Right lung (tissue), 5 donors: Measurements from ENCODE around the gene UMAD1. TPM values are rescaled to one million over a fixed set of nuclear protein-coding genes. Genes with fewer than 3 reads are reported as not detected.

ENCODE experiments used
- DNase-seq, 2 donors: peaks; one replicate each; pipeline ENCODE4 v3.0.0-alpha.2; 2013
- polyA plus RNA-seq, 5 donors: library from polyadenylated mRNA; unstranded; fragments of 120-200 nt; gene quantifications; one replicate each; pipeline versions ENCODE4 v1.2.1 to v1.2.3, GENCODE V29; 2013; ENCODE audit warnings: inconsistent platforms in 1 of 5, low replicate concordance in 1 of 5; ENCODE audit not compliant: insufficient read length in 5 of 5, insufficient read depth in 1 of 5

The UMAD1 gene
- polyA plus RNA-seq, 5 donors = 13.7 to 16.5 (median 15.3) TPM

DNA sequence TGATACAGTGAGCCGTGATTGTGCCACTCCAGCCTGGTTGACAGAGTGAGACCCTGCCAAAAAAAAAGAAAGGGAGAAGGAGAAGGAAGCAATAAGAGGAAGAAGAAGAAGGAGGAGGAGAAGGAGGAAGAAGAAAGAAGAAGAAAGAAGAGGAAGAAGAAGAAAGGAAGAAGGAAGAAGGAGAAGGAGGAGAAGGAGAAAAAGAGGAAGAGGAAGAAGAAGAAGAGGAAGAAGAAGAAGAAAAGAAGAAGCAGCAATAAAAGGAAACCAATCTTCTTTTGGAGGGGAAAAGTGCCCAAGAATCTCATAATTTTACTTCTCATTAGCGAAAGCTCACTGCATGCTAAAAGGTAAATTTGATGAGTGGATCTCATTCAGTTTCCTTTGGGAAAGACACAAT is 242.3 kb downstream of the UMAD1 start:
- DNase-seq = no peak

DNA sequence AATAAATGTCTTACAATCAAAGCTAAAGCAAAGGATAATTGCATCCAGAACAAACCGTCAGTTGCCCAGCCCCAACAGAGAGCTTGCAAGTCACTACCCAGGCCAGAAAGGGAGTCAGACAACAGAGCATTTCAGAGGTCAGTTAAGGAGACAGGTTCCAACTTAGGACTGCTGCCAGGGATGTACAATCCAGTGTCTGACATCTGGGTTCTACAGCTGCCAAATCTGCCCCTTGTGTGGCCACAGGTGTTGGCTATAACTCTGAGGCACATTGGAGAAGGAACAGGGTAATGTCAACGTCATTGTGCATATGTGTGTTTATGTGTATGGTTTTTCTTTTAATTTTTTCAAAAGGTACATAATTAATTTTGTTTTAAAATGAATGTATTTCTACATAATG is 242.8 kb downstream of the UMAD1 start:
- no peak for DNase-seq

DNA sequence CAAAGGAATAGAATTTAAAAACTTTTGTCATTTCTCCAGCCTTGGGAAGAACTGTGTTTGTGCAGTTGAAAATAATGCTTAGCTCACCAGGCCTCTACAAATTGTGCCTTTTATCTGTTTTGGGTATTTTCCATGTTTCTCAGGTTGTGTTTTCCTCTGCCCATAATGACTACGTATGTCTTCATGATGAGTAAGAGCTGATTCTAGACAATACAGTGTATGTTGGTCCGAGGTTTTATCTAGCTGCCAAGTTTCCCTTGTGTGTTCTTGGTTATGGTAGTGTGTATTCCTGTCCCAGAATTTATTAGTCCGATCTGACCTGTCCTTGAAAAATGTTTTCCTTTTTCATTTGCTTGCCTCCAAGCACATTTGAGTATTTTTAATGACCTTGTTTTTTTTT is 244.3 kb downstream of the UMAD1 start:
- no peak for DNase-seq

DNA sequence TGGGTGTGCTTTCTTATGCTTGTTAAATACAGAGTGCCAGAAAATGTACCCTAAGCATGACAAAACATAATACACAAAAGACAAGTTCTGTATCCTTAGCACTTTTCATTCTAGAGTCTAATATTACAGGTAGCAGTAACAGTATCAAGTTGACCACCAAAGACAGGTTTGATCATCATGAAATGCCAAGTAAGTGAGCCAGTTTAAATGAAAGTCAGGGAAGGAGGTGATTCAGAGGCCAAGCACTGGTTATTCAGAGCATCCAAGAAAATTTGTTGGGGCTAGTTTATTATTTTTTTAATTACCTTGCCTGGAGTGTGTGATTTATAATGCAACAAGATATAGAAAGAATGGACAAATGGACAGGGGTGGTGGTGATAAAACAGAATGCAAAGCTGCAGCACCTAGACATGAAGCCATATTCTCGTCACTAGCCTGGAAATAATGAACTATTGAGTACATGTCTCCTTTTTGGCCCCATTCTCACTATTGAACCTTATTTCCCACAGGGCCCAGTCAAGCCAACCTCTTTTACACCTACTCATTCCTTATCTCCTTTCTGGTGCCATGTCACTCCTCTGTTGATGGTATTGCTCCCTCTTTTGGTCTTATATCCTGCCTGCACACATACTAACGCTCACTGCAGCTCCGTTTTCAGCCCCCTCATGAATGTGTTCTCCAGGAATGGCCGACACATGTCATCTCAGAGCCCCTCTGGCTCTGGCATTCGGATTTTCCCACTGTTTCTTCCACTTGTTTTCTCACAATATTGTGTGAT is 249.4 kb downstream of the UMAD1 start:
- no peak for DNase-seq

DNA sequence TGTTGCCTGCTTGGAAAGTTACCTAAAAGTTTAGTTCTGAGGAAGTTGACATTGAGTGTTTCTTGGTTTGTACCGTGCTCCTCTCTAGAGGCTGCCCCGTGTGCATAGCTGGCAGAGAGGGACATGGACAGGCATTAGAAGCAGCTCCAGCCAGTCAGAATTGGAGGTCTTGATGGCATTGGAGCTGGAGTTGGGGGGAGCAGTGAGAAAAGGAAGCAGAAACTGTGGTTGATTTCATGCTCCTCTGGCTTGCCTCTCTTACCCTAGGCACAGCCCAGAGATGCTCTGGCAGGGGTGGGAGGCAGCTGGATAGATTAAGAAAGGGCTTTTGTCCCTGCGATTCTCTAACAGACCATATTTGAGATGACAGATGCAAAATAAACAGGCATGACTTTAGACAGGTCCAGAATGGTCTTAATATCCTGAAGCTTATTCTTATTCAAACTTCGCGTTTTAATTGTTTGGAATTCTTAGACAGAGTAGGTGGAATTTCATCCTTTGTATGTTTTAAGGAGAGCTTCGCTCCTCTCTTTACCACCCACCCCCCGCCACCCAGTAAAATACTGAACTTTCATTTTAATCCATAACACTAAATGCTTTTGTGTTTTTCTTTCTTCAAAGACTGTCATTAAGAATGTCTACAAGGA is 254.6 kb downstream of the UMAD1 start:
- DNase-seq = no peak

DNA sequence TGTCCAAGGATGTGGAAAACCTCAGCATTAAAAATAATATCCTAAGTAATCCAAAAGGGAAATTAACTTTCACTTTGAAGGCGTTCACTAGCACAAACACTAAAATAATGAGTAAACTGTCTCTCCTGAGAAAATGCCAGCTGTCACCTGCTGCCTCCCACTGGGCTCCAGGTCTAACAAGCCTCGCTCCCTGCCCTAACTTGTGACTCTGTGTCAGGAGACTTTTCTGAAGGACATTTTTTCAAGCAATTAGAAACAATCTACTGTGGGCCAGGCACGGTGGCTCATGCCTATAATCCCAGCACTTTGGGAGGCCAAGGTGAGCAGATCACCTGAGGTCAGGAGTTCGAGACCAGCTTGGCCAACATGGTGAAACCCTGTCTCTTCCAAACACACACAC is 255.2 kb downstream of the UMAD1 start:
- no peak for DNase-seq

DNA sequence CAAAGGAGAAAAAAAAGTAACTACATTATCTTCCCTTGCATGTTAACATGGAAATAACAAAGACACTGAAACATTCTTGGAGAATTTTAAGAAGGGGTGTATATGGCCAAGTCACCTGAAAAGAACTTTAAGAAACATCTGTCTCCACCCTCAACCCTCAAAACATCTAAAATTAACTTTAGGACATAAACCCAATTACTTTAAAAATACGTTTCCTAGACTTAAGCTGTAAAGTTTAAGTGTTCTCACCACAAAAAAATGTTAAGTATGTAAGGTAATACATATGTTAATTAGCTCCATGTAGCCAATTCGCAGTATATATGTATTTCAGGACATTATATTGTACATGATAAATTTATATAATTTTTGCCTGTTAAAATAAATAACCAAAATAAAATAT is 257.0 kb downstream of the UMAD1 start:
- no peak for DNase-seq

DNA sequence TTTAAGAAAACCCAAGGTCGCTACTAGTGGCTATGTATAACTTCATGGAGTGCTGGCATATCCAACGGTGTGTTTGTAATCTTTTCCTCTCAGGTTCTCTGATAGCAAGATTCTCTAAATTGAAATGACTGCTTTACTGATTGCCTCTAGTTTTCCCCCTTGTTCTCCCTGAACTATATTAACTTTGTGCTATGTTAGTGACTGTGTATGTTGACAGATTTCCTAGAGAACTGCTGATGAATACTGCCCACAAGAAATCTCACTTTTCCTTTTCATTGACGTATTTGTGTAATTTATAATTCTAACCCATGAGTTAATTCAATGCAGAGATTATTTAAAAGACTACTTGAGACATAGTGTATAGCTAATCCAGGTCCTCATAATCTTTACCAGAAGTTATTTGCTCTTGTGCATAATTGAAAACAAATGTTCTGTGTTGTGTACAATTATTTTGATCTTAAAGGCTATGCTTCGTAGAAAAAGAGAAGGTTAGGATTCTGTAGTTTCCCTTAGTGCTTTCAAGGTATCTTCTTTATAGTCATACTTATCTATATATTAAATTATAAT is 257.5 kb downstream of the UMAD1 start:
- no peak for DNase-seq

DNA sequence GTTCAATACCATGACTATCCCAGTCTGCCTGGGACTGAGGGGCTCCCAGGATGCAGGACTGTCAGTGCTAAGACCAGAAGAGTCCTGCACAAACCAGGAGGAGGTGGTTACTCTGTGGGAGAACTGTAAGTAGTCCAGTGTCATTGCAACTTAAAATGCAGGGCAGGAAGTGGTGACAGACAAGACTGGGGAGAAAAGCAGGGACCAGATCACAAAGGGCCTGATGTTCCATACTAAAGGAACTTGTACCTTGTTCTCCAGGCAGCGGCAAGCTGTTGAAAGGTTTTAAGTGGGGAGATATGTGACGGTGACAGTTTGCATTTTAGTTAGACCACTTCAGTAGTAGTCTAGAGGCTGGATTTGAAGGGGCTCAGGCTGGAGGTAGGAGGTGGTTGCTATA is 262.3 kb downstream of the UMAD1 start:
- DNase-seq = no peak

DNA sequence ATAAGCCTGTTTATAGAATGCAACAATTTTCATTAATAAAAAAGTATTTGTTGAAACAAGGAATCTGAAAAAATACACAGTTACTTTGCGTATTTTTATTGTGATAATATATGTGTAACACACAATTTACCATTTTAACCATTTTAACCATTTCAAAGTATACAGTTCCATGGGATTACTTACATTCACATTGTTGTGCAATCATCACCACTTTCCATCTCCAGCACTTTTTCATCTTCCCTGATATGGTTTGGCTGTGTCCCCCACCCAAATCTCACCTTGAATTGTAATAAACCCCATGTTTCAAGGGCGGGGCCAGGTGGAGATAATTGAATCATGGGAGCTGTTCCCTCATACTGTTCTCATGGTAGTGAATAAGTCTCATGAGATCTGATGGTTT is 266.8 kb downstream of the UMAD1 start:
- no peak for DNase-seq

DNA sequence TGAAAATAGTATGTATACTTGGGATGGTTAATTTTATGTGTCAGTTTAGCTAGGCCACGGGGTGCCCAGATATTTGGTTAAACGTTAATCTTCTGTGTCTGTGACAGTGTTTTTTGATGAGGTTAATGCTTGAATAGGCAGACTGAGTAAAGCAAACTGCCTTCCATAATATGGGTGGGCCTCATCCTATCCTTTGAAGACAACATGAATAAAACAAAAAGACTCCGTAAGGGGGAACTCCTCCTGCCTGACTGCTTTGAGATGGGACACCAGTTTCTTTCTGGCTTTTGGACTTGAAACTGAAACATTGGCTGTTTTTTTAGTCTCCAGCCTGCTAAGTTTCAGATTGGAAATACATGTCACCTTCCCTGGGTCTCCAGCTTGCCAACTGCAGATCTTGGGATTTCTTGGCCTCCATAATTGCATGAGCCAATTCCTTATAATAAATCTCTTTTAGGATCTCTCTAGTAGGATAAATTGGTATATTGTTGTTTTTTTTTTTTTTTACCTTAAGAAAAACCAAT is 268.1 kb downstream of the UMAD1 start:
- no peak for DNase-seq

DNA sequence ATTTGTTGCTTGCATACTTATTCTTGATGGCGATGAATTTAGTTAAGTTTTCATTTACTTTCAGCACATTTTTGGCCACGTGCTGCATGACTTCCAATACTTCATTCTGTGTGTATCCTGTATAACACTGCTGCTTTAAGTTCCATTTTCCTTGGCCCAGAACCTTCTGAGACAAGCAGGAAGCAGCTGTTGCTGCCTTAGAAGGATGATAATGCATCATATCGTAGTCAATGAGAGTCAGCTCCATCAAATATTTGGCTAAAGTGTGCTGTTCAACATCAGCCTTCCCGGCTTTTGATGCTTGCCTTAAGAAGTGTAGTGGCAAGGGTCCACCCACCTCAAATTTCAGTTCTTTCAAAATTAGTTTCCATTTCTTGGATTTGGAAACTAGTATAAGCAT is 268.8 kb downstream of the UMAD1 start:
- peak; percentile 60 for DNase-seq

DNA sequence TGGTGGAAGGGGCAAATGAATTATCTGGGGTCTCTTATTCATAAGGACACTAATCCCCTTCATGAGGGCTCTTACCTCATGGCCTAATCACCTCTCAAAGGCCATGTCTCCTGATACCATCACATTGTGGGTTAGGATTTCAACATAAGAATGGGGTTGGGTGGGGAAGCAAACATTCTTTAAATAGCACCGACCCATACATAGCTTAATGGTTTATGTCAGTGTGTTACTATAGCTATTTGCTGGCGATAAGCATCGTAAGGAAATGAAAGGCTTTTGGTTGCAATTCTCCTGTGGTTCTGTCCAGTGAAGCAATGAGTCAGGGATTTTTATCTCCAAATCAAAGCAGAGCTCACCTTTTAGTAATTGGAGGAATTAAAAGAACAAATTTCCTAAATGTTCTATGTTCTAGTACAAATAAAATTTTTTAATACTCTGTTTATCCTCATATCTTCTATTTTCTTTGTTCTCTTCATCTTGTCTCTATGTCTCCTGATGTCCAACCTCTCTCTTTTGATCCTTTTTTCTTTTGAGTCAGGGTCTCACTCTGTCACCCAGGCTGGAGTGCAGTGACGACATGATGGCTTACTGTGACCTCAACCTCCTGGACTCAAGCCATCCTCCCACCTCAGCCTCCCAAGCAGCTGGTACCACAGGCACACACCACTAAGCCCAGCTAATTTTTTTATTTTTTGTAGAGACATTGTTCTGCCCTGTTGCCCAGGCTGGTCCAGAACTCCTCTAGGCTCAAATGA is 271.0 kb downstream of the UMAD1 start:
- no peak for DNase-seq

DNA sequence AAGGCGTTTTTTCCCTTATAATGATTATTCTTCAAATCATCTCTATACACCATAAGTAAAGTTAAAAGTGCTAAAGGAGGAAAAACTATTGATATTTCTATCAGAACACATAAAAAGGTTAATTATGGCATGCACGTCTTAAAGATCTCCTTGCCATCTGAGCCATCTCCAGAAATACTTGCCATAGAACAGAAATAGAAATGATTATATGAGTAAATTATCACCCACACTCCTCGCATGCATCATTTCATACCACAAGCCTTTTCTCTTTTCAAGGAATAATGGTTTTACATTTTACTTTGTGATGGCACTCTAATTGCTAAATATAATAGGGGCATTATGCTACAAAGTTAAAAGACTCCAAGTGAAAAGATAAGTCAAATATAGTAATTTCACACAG is 272.4 kb downstream of the UMAD1 start:
- DNase-seq = no peak

DNA sequence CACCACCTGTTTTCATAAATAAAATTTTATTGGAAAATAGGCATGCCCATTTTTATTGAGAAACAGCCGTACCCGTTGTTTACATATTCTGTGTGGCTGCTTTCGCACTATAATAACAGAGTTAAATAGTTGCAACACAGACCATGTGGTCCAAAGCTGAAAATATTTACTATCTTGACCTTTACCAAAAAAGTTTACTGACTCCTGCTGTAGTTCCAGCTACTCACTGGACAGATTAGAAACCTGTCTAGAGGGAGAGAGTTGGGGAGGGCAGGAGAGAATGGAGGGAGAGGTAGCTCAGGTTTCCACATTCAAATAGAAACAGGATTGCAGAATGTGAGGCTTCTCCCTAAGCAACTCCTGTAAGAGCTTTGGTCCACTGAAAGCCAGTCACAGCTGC is 273.0 kb downstream of the UMAD1 start:
- DNase-seq = no peak

DNA sequence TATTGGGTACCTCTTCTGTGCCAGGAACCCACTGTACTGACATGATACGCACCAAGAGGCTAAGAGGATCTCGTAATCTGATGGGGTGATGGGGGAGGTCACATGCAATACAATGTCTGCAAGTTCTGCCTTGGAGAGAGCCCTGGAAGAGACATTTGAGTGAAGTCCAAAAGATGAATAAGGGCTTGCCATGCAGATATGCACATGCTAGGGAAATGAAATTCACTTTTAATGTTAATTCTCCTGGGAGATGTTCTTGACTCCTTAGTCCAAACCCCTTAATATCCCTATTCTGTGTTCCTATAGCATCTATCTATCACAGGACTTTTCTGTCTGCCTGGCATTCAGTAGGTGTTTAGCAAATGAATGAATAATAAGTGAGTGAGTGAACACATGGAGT is 274.0 kb downstream of the UMAD1 start:
- no peak for DNase-seq

DNA sequence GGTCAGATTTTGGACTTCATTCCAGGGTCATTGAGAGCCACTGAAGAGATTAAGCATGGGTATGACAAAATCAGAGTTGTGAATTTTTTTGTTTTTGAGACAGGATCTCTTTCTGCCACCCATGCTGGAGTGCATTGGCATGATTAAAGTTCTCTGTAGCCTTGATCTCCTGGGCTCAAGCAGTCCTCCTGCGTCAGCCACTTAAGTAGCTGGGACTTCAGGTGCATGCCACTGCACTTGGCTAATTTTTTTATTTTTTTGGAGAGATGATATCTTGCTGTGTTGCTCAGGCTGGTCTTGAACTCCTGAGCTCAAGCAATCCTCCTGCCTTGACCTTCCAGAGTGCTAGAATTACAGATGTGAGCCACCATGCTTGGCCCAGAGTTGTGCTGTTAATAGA is 275.5 kb downstream of the UMAD1 start:
- DNase-seq = no peak

DNA sequence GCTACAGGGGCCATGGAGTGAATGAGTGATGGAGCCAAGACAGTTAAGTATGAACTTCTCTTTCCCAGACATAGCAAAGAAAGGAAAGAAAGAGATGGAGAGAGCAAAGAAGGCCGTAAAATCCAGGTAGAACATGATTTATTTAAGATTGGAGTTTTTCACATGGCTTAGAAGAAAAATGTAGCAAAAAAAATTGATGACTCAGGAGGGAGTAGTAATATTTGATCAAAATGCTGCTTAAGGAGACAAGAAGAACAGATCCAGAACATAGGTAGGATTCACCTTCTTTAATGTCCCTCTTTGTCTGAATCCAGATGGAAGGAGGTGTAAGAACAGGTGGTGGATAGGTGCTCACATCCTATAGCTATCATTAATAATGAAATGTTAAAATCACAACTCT is 277.0 kb downstream of the UMAD1 start:
- DNase-seq = no peak

DNA sequence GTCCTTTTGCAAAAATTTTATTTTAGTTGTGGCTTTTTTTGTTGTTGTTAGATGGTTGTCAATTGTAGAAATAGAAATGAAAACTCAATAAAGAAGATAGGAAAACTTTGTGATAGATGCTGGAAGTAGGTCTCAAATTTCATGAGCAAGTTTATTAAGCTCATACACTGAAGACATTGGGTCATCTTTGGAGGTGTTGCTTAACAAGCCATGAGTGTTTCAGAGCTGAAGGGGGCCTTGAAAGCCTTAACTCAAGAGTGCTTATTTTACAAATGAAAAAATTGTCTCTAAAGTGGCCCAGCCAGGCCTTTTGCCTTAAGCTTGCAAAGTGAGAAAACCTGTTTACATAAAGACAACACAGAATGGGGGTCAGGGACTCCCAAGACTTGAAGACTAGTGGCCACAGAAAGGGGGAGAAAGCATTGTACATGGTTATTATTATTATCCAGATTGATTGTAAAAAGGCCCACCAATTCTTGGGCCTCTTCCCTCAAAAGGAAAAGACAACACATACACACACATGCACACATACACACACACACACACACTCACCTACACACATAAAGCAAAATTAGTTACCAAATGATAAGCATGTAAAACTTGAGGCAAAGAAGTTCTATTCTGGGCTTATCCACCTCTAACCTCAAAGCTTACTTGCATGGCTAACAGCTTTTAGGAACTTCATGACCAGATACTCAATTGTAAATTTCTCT is 278.3 kb downstream of the UMAD1 start:
- DNase-seq = no peak

DNA sequence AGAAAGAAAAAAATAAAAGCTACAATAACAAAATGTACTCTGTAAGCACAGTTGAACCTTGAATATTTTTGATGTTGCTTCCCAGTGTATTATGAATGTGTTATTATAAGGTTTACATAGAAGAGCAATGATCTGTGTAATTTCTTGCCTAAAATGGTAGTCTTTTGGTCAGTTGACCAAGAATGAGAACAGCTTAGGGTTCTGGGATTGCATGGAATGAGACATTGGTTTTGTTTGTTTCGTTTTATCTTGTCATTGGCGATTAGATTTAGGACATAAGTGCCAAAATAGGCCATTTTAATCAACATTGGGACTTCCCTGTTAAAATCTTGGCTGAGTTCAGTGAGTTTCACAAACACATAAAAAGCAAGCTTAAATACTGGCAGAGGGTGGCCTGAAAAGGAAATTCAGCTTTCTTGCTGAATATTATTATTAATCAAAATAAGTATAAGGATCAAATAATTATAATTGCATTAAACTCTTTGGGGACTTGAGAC is 278.9 kb downstream of the UMAD1 start:
- DNase-seq = no peak

DNA sequence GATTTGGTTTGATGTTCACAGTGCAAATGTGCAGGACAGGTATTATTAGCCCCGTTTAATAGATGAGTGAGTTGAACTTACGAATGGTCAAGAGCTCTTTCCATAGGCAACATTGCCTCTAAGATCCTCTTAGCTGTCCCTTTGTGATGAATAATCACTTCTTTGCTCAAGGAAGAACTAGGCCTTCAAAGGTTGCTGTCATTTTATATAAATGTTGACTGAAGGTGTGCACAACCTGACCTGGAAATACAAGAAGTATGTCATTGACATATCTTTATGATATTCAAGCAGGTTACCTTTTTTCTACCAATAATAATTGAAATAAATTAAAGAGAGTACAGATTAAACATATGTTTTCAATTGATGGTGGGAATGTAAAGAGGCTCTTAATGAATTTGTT is 279.5 kb downstream of the UMAD1 start:
- no peak for DNase-seq

DNA sequence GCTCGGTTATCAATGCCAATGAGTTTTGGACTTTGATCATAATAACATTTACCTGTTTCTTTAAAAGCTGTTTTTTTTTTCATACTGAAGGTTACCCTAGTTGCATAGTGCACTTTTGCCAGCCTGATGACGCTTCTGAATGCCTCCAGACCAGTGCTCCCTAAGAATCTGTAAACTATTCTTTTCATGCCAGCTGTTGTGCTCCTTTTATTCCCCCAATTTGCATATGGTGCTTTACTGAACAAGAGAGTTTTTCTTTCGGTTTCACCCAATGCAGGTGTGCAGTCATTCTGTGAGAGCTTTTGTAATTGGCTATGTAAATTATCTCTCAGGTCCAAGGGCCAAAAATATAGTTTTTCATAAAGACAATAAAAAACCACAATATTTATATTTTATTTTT is 279.9 kb downstream of the UMAD1 start:
- DNase-seq = no peak
